CD4-positive, alpha-beta memory T cell (primary cell): Measurements from ENCODE around the gene TRIOBP. TPM values are rescaled to one million over a fixed set of nuclear protein-coding genes. Genes with fewer than 3 reads are reported as not detected.

Experiments used
- CTCF ChIA-PET: fragments of 350-600 bp; sonication (Branson Sonifier 250); formaldehyde crosslinking; loops from one replicate; lab custom pipeline; 2021; ENCODE audit warnings: inconsistent platforms; ENCODE audit not compliant: partially characterized antibody; lab: Charles Lee
- POLR2A ChIA-PET: fragments of 350-600 bp; sonication (Branson Sonifier 250); formaldehyde crosslinking; loops from one replicate; lab custom pipeline; 2021; ENCODE audit not compliant: partially characterized antibody; lab: Charles Lee
- DNase-seq, 5 donors: peaks; one replicate each; pipeline versions ENCODE4 v3.0.0 to v3.0.0-alpha.2; 2020 to 2022; ENCODE audit warnings: mixed read lengths in 1 of 5
- H3K27ac ChIP-seq: one replicate; pipeline ENCODE4 v1.7.0; 2013; ENCODE audit warnings: low read depth, low read length
- H3K27me3 ChIP-seq: 2 replicates; pipeline ENCODE4 v1.7.0; 2013; ENCODE audit warnings: mild to moderate bottlenecking, low read length, moderate library complexity; ENCODE audit not compliant: insufficient read depth
- H3K36me3 ChIP-seq: 2 replicates; pipeline ENCODE4 v1.7.0; 2013; ENCODE audit warnings: mild to moderate bottlenecking, low read length, moderate library complexity; ENCODE audit not compliant: insufficient read depth
- H3K4me1 ChIP-seq: 2 replicates; pipeline ENCODE4 v1.7.0; 2013; ENCODE audit warnings: mild to moderate bottlenecking, low read length, moderate library complexity; ENCODE audit not compliant: insufficient read depth
- H3K4me3 ChIP-seq, 2 donors: one replicate each; pipeline ENCODE4 v1.7.0; 2013; ENCODE audit warnings: low read length in 2 of 2, mild to moderate bottlenecking in 1 of 2
- H3K9me3 ChIP-seq, 2 donors: one replicate each; pipeline ENCODE4 v1.7.0; 2013; ENCODE audit warnings: low read length in 2 of 2, control low read depth in 1 of 2; ENCODE audit not compliant: control insufficient read depth in 1 of 2
- H3K27ac Mint-ChIP-seq, 7 donors: one replicate each; pipeline ENCODE4 v1.8.0; 2020 to 2021; ENCODE audit warnings: mixed read lengths in 7 of 7, mild to moderate bottlenecking in 6 of 7, inconsistent platforms in 3 of 7, moderate library complexity in 3 of 7
- H3K27me3 Mint-ChIP-seq, 2 donors: one replicate each; pipeline ENCODE4 v1.8.0; 2020 to 2021; ENCODE audit warnings: mixed read lengths in 2 of 2
- H3K36me3 Mint-ChIP-seq, 2 donors: one replicate each; pipeline ENCODE4 v1.8.0; 2020 to 2021; ENCODE audit warnings: mixed read lengths in 2 of 2, inconsistent platforms in 1 of 2, mild to moderate bottlenecking in 1 of 2
- H3K4me1 Mint-ChIP-seq, 4 donors: one replicate each; pipeline ENCODE4 v1.8.0; 2020 to 2021; ENCODE audit warnings: mixed read lengths in 4 of 4, mild to moderate bottlenecking in 1 of 4
- H3K4me3 Mint-ChIP-seq, 8 donors: one replicate each; pipeline ENCODE4 v1.8.0; 2020 to 2021; ENCODE audit warnings: mixed read lengths in 8 of 8, mild to moderate bottlenecking in 7 of 8, moderate library complexity in 6 of 8, inconsistent platforms in 3 of 8
- H3K9me3 Mint-ChIP-seq, 8 donors: one replicate each; pipeline ENCODE4 v1.8.0; 2020 to 2021; ENCODE audit warnings: mixed read lengths in 8 of 8, mild to moderate bottlenecking in 5 of 8, inconsistent platforms in 3 of 8, moderate library complexity in 1 of 8
- intact Hi-C: fragments of 100-400 bp; cut with micrococcal nuclease; formaldehyde crosslinking; loops from one replicate; pipeline ENCODE4 v1.15.1; 2023
- polyA plus RNA-seq, 2 donors: library from polyadenylated mRNA; unstranded; fragments of 300-500 nt; fragmentation: Illumina TruSeq; gene quantifications; one replicate each; pipeline ENCODE4 v1.2.3, GENCODE V29; 2021
- total RNA-seq, 2 experiments: library from RNA; stranded (reverse); gene quantifications; one replicate each; pipeline ENCODE4 v1.2.3, GENCODE V29; 2021

Gene TRIOBP
- total and polyA plus RNA-seq, 4 experiments from 2014 or later, result 9.2 to 26.1 (median 19.4) TPM

- Mint-ChIP-seq H3K27ac (peak overlapping the region in 3 of 7 donors; percentile 32 to 47 (median 46)), H3K4me1 (peaks cover 12 to 44% (median 31%) of the 10 kb centered on the region in 4 donors), H3K27me3 (peaks cover 24 to 25% of the 10 kb centered on the region in 2 donors), H3K9me3 (no peaks in the 10 kb centered on the region), H3K4me3 (peak overlapping the region; percentile 69 to 87 (median 78)), H3K36me3 (no peaks in the 10 kb centered on the region)
- no peak for DNase-seq
- Histone ChIP-seq H3K27me3 (peaks cover 20% of the 10 kb centered on the region), H3K4me1 (peaks cover 44% of the 10 kb centered on the region), H3K9me3 (no peaks in the 10 kb centered on the region), H3K4me3 (peak overlapping the region in 1 of 2 donors; percentile 45), H3K36me3 (no peaks in the 10 kb centered on the region), H3K27ac (no peak overlapping the region)
- ChIA-PET POLR2A (interaction anchor here (1.3 to 1.5 kb wide), 3 partner anchors 9 to 36 kb away, joined by 3 to 6 read pairs (median 6); partner anchors contain the start of gene ANKRD54), CTCF (interaction anchor here (1.5 to 5.4 kb wide), 3 partner anchors 10 to 145 kb away, joined by 3 to 50 read pairs (median 21); partner anchors contain the start of genes C22orf23 and POLR2F)
- intact Hi-C loops, result loop anchor here (5.0 kb wide), 3 partner anchors 34 to 201 kb away; partner anchors contain the start of genes ANKRD54 and GGA1
Measured at GRCh38 chr22:37808294-37808657, 111.4 kb downstream of the TRIOBP start.

DNA sequence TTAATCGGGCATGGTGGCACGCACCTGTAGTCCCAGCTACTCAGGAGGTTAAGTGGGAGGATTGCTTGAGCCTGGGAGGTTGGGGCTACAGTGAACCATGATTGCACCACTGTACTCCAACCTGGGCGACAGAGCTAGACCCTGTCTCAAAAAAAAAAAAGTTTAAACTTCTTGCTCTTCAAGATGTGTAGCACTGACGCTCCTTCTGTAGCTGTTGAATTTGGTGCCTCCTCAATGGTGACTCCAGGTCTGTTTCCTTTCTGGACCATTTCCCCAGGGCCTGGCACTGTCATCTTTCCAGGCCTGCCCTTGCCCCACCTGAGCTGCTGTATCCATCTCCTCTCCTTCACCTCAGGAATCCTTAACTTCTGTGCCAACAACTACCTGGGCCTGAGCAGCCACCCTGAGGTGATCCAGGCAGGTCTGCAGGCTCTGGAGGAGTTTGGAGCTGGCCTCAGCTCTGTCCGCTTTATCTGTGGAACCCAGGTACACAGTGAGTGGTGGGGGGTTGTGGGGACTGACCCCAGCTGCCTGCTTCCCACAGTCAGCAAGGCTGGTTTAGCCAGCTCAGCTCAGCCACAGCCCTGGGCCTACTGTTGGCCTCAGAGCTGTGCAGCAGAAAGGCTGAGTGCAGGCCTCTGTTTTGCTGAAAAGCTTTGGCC lies 113.0 kb downstream of the TRIOBP start:
- no peaks in the 10 kb centered on the region for H3K36me3 Mint-ChIP-seq
- POLR2A ChIA-PET, result no interaction called here
- Histone ChIP-seq H3K36me3 (no peaks in the 10 kb centered on the region), H3K4me1 (peaks cover 35% of the 10 kb centered on the region), H3K4me3 (no peak overlapping the region), H3K27ac (no peak overlapping the region), H3K27me3 (peaks cover 20% of the 10 kb centered on the region), H3K9me3 (no peaks in the 10 kb centered on the region)
- DNase-seq, result no peak
- H3K27ac Mint-ChIP-seq, result no peak overlapping the region
- H3K27me3 Mint-ChIP-seq, result peaks cover 16 to 18% of the 10 kb centered on the region in 2 donors
- peak overlapping the region in 1 of 8 donors; percentile 30 for H3K4me3 Mint-ChIP-seq
- H3K4me1 Mint-ChIP-seq, result peaks cover 12 to 35% (median 26%) of the 10 kb centered on the region in 4 donors
- CTCF ChIA-PET, result interaction anchor here (0.7 to 5.4 kb wide), 5 partner anchors 8 to 124 kb away, joined by 3 to 50 read pairs (median 4); no protein-coding TSS in a partner anchor
- H3K9me3 Mint-ChIP-seq, result no peaks in the 10 kb centered on the region
- intact Hi-C loops, result loop anchor here (5.0 kb wide), 3 partner anchors 32 to 203 kb away; partner anchors contain the start of genes ANKRD54 and GGA1

DNA sequence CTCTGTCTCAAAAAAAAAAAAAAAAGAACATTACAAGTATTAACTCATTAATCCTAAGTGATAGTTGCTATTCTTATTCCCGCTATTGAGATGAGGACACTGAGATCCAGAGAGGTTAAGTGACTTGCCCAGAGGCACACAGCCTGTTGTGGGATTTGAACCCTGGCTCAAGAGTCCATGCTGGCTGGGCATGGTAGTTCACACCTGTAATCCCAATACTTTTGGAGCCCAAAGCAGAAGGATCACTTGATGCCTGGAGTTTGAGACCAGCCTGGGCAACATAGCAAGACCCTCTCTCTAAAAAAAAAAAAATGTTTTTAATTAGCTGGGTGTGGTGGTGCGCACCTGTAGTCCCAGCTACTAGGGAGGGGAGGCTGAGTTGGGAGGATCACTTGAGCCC lies 115.0 kb downstream of the TRIOBP start:
- POLR2A ChIA-PET, result no interaction called here
- CTCF ChIA-PET, result interaction anchor here (5.4 kb wide), 1 partner anchor 52 kb away, joined by 21 read pairs; no protein-coding TSS in a partner anchor

DNA sequence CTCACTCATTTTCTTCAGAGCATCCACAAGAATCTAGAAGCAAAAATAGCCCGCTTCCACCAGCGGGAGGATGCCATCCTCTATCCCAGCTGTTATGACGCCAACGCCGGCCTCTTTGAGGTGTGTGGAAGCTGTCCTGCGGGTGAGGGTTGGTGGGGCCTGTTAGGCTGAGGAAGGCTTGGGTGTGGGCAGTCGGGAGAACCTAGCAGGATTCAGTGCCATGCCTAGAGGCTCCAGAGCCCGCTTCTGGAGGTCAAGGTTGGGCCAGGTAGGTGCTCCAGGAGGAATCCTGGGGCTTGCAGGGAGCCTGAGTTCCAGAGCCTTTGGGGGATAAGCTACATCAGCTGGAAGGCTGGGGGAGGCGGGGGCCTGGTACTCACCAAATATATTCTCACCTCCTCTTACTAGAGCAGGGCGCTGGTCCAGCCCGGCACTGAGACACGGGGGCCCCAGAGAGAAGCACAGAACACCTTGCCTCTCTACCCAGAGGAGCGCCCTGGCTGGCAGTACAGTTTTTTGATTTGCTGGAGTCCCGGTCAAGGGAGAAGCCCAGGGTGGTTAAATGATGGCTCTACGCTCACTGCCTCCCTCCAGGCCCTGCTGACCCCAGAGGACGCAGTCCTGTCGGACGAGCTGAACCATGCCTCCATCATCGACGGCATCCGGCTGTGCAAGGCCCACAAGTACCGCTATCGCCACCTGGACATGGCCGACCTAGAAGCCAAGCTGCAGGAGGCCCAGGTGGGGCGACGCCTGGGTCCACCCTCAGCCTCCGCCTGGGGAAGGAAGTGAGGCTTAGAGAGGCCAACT lies 116.2 kb downstream of the TRIOBP start:
- intact Hi-C loops, result no loop called here
- Mint-ChIP-seq H3K9me3 (no peaks in the 10 kb centered on the region), H3K36me3 (no peaks in the 10 kb centered on the region), H3K27ac (no peak overlapping the region), H3K4me3 (no peak overlapping the region), H3K4me1 (peaks cover 5 to 14% (median 10%) of the 10 kb centered on the region in 4 donors), H3K27me3 (peaks cover 11% of the 10 kb centered on the region in 2 donors)
- Histone ChIP-seq H3K27ac (no peak overlapping the region), H3K27me3 (peaks cover 11% of the 10 kb centered on the region), H3K36me3 (no peaks in the 10 kb centered on the region), H3K4me3 (no peak overlapping the region), H3K9me3 (no peaks in the 10 kb centered on the region), H3K4me1 (peaks cover 13% of the 10 kb centered on the region)
- no peak for DNase-seq
- CTCF ChIA-PET, result interaction anchor here (7.4 kb wide), 1 partner anchor 51 kb away, joined by 255 read pairs; no protein-coding TSS in a partner anchor
- POLR2A ChIA-PET, result no interaction called here

More for the DNA sequence above, 115.0 kb downstream of the TRIOBP start:
- Mint-ChIP-seq H3K4me1 (peaks cover 3 to 18% (median 12%) of the 10 kb centered on the region in 4 donors), H3K4me3 (no peak overlapping the region), H3K27ac (no peak overlapping the region), H3K9me3 (no peaks in the 10 kb centered on the region), H3K36me3 (no peaks in the 10 kb centered on the region), H3K27me3 (peaks cover 7 to 9% of the 10 kb centered on the region in 2 donors)
- Histone ChIP-seq H3K27me3 (peaks cover 12% of the 10 kb centered on the region), H3K4me1 (peaks cover 17% of the 10 kb centered on the region), H3K36me3 (no peaks in the 10 kb centered on the region), H3K4me3 (no peak overlapping the region), H3K27ac (no peak overlapping the region), H3K9me3 (no peaks in the 10 kb centered on the region)
- intact Hi-C loops, result no loop called here
- no peak for DNase-seq

- H3K27me3 ChIP-seq, result no peaks in the 10 kb centered on the region
- no peak overlapping the region for H3K4me3 ChIP-seq
- no peaks in the 10 kb centered on the region for H3K36me3 ChIP-seq
- DNase-seq, result no peak
- Mint-ChIP-seq H3K27me3 (peaks cover 5 to 9% of the 10 kb centered on the region in 2 donors), H3K36me3 (no peaks in the 10 kb centered on the region), H3K4me3 (no peak overlapping the region), H3K4me1 (peaks cover 2 to 19% (median 9%) of the 10 kb centered on the region in 4 donors), H3K27ac (no peak overlapping the region), H3K9me3 (no peaks in the 10 kb centered on the region)
- peaks cover 19% of the 10 kb centered on the region for H3K4me1 ChIP-seq
- no peak overlapping the region for H3K27ac ChIP-seq
- ChIA-PET CTCF (interaction anchor here (0.6 to 7.4 kb wide), 6 partner anchors 7 to 286 kb away, joined by 3 to 255 read pairs (median 24); partner anchors contain the start of gene GCAT), POLR2A (interaction anchor here (0.9 to 1.0 kb wide), 2 partner anchors 29 to 208 kb away, joined by 3 to 4 read pairs; partner anchors contain the start of gene ANKRD54)
- intact Hi-C loops, result no loop called here
- H3K9me3 ChIP-seq, result no peaks in the 10 kb centered on the region
Measured at GRCh38 chr22:37815593-37815992, 118.7 kb downstream of the TRIOBP start.

DNA sequence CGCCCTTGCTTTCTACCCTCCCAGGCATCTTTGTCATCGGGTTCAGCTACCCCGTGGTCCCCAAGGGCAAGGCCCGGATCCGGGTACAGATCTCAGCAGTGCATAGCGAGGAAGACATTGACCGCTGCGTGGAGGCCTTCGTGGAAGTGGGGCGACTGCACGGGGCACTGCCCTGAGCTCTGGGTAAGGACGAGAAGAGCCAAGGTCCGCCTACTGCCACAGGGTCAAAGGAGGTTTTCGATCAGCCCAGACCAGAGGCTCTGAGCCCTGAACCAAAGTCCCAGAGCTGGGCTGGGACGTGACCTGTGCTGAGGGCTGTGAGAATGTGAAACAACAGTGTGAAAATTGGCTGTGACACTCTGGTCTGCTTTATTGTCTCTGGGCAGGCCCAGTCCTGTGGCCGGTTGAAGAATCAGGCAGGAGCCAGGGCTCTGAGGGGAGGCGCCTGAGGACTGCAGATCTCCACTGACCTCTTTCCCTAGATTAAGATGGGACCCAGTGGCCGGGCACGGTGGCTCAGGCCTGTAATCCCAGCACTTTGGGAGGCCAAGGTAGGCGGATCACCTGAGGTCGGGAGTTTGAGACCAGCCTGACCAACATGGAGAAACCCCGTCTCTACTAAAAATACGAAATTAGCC lies 119.8 kb downstream of the TRIOBP start:
- Mint-ChIP-seq H3K9me3 (no peaks in the 10 kb centered on the region), H3K36me3 (no peaks in the 10 kb centered on the region), H3K27me3 (peaks cover 5 to 9% of the 10 kb centered on the region in 2 donors), H3K4me3 (no peak overlapping the region), H3K27ac (no peak overlapping the region), H3K4me1 (peaks cover 2 to 19% (median 9%) of the 10 kb centered on the region in 4 donors)
- Histone ChIP-seq H3K4me3 (no peak overlapping the region), H3K27me3 (no peaks in the 10 kb centered on the region), H3K36me3 (no peaks in the 10 kb centered on the region), H3K4me1 (peaks cover 19% of the 10 kb centered on the region), H3K9me3 (no peaks in the 10 kb centered on the region), H3K27ac (no peak overlapping the region)
- DNase-seq, result no peak
- ChIA-PET POLR2A (interaction anchor here (0.9 to 2.8 kb wide), 5 partner anchors 9 to 210 kb away, joined by 3 to 13 read pairs (median 4); partner anchors contain the start of genes ANKRD54 and GCAT), CTCF (interaction anchor here (0.7 to 7.4 kb wide), 23 partner anchors 8 to 176 kb away, joined by 3 to 255 read pairs (median 7); partner anchors contain the start of genes ANKRD54 and GCAT)
- intact Hi-C loops, result loop anchor here (1.0 kb wide), 4 partner anchors 28 to 149 kb away; partner anchors contain the start of gene ANKRD54
